ENCODE results near the gene LPCAT4.

LPCAT4 gene

GRCh38 chr15:34373951-34374350, 7.0 kb upstream of the LPCAT4 start:
- Mint-ChIP-seq H3K9me3 (peaks cover 1% of the 10 kb centered on the region), H3K27ac (no peak overlapping the region), H3K4me1 (peaks cover 5% of the 10 kb centered on the region), H3K36me3 (peaks cover 4% of the 10 kb centered on the region), H3K4me3 (no peak overlapping the region), H3K27me3 (no peaks in the 10 kb centered on the region)
- ATAC-seq (ENCODE audit: low read depth) (no peak), DNase-seq (ENCODE audit: low spot score in 2 of 2) (no peak)

GRCh38 chr15:34370643-34371042, 3.6 kb upstream of the LPCAT4 start:
- H3K27ac Mint-ChIP-seq, result no peak overlapping the region
- DNase-seq (ENCODE audit: low spot score in 2 of 2) (no peak), ATAC-seq (ENCODE audit: low read depth) (no peak)
- peaks cover 4% of the 10 kb centered on the region for H3K36me3 Mint-ChIP-seq
- no peak overlapping the region for H3K4me3 Mint-ChIP-seq
- peaks cover 24% of the 10 kb centered on the region for H3K4me1 Mint-ChIP-seq
- H3K27me3 Mint-ChIP-seq, result no peaks in the 10 kb centered on the region
- H3K9me3 Mint-ChIP-seq, result peaks cover 1% of the 10 kb centered on the region

GRCh38 chr15:34370129-34370528, 3.1 kb upstream of the LPCAT4 start:
- Mint-ChIP-seq H3K4me3 (no peak overlapping the region), H3K9me3 (peaks cover 1% of the 10 kb centered on the region), H3K36me3 (peaks cover 4% of the 10 kb centered on the region), H3K27me3 (no peaks in the 10 kb centered on the region), H3K4me1 (peaks cover 27% of the 10 kb centered on the region), H3K27ac (peak overlapping the region; percentile 53)
- ATAC-seq (ENCODE audit: low read depth) (no peak), DNase-seq (ENCODE audit: low spot score in 2 of 2) (no peak)

GRCh38 chr15:34366271-34367065, 528 bp downstream of the LPCAT4 start:
- peaks cover 36% of the 10 kb centered on the region for H3K4me1 Mint-ChIP-seq
- peak overlapping the region; percentile 96 for H3K4me3 Mint-ChIP-seq

GRCh38 chr15:34365836-34366235, 1.2 kb downstream of the LPCAT4 start:
- H3K4me3 Mint-ChIP-seq, result peak overlapping the region; percentile 96
- H3K9me3 Mint-ChIP-seq, result no peaks in the 10 kb centered on the region
- ATAC-seq (ENCODE audit: low read depth) (no peak), DNase-seq (ENCODE audit: low spot score in 2 of 2) (no peak)
- peak overlapping the region; percentile 84 for H3K27ac Mint-ChIP-seq
- H3K36me3 Mint-ChIP-seq, result peaks cover 11% of the 10 kb centered on the region
- H3K4me1 Mint-ChIP-seq, result peaks cover 36% of the 10 kb centered on the region
- no peaks in the 10 kb centered on the region for H3K27me3 Mint-ChIP-seq

More at GRCh38 chr15:34366271-34367065, 528 bp downstream of the LPCAT4 start:
- Mint-ChIP-seq H3K27me3 (no peaks in the 10 kb centered on the region), H3K27ac (peak overlapping the region; percentile 84), H3K36me3 (peaks cover 8% of the 10 kb centered on the region), H3K9me3 (peaks cover under 1% of the 10 kb centered on the region)
- DNase-seq (ENCODE audit: low spot score in 2 of 2) (no peak), ATAC-seq (ENCODE audit: low read depth) (no peak)

- ATAC-seq (ENCODE audit: low read depth), result no peak
- H3K4me1 Mint-ChIP-seq, result peaks cover 36% of the 10 kb centered on the region
- DNase-seq (ENCODE audit: low spot score in 2 of 2), result no peak
- no peaks in the 10 kb centered on the region for H3K9me3 Mint-ChIP-seq
- H3K36me3 Mint-ChIP-seq, result peaks cover 11% of the 10 kb centered on the region
- H3K4me3 Mint-ChIP-seq, result peak overlapping the region; percentile 96
- H3K27me3 Mint-ChIP-seq, result no peaks in the 10 kb centered on the region
- H3K27ac Mint-ChIP-seq, result peak overlapping the region; percentile 20
Observed at GRCh38 chr15:34365091-34365825, 1.7 kb downstream of the LPCAT4 start.

- no peak overlapping the region for H3K4me3 Mint-ChIP-seq
- peaks cover 14% of the 10 kb centered on the region for H3K36me3 Mint-ChIP-seq
- peaks cover 31% of the 10 kb centered on the region for H3K4me1 Mint-ChIP-seq
- H3K9me3 Mint-ChIP-seq, result no peaks in the 10 kb centered on the region
- no peaks in the 10 kb centered on the region for H3K27me3 Mint-ChIP-seq
- DNase-seq (ENCODE audit: low spot score in 2 of 2) (no peak), ATAC-seq (ENCODE audit: low read depth) (no peak)
- no peak overlapping the region for H3K27ac Mint-ChIP-seq
Observed at GRCh38 chr15:34364041-34364440, 3.0 kb downstream of the LPCAT4 start.

GRCh38 chr15:34362047-34362773, 4.8 kb downstream of the LPCAT4 start:
- Mint-ChIP-seq H3K27ac (no peak overlapping the region), H3K4me3 (no peak overlapping the region), H3K9me3 (no peaks in the 10 kb centered on the region), H3K27me3 (no peaks in the 10 kb centered on the region), H3K4me1 (peaks cover 23% of the 10 kb centered on the region), H3K36me3 (peaks cover 23% of the 10 kb centered on the region)
- no peak for ATAC-seq (ENCODE audit: low read depth)
- DNase-seq (ENCODE audit: low spot score in 2 of 2), result no peak

GRCh38 chr15:34361278-34361677, 5.7 kb downstream of the LPCAT4 start:
- Mint-ChIP-seq H3K27ac (no peak overlapping the region), H3K9me3 (no peaks in the 10 kb centered on the region), H3K36me3 (peaks cover 23% of the 10 kb centered on the region), H3K27me3 (no peaks in the 10 kb centered on the region), H3K4me3 (no peak overlapping the region), H3K4me1 (peaks cover 18% of the 10 kb centered on the region)
- no peak for ATAC-seq (ENCODE audit: low read depth)
- no peak for DNase-seq (ENCODE audit: low spot score in 2 of 2)

- Mint-ChIP-seq H3K27ac (no peak overlapping the region), H3K4me3 (no peak overlapping the region), H3K36me3 (peaks cover 27% of the 10 kb centered on the region), H3K4me1 (peaks cover 9% of the 10 kb centered on the region), H3K9me3 (no peaks in the 10 kb centered on the region), H3K27me3 (no peaks in the 10 kb centered on the region)
- DNase-seq (ENCODE audit: low spot score in 2 of 2) (no peak), ATAC-seq (ENCODE audit: low read depth) (no peak)
Observed at GRCh38 chr15:34360298-34360697, 6.7 kb downstream of the LPCAT4 start.

GRCh38 chr15:34359416-34359815, 7.6 kb downstream of the LPCAT4 start:
- Mint-ChIP-seq H3K4me3 (no peak overlapping the region), H3K9me3 (no peaks in the 10 kb centered on the region), H3K27ac (no peak overlapping the region), H3K36me3 (peaks cover 27% of the 10 kb centered on the region), H3K27me3 (no peaks in the 10 kb centered on the region), H3K4me1 (peaks cover 6% of the 10 kb centered on the region)
- no peak for ATAC-seq (ENCODE audit: low read depth)
- DNase-seq (ENCODE audit: low spot score in 2 of 2), result no peak

- Mint-ChIP-seq H3K4me1 (peaks cover 6% of the 10 kb centered on the region), H3K36me3 (peaks cover 27% of the 10 kb centered on the region), H3K9me3 (no peaks in the 10 kb centered on the region), H3K4me3 (no peak overlapping the region), H3K27ac (no peak overlapping the region), H3K27me3 (no peaks in the 10 kb centered on the region)
- ATAC-seq (ENCODE audit: low read depth) (no peak), DNase-seq (ENCODE audit: low spot score in 2 of 2) (no peak)
Observed at GRCh38 chr15:34358948-34359347, 8.0 kb downstream of the LPCAT4 start.

- no peak overlapping the region for H3K27ac Mint-ChIP-seq
- peaks cover 4% of the 10 kb centered on the region for H3K4me1 Mint-ChIP-seq
- ATAC-seq (ENCODE audit: low read depth) (no peak), DNase-seq (ENCODE audit: low spot score in 2 of 2) (no peak)
- no peaks in the 10 kb centered on the region for H3K27me3 Mint-ChIP-seq
- H3K9me3 Mint-ChIP-seq, result no peaks in the 10 kb centered on the region
- peaks cover 27% of the 10 kb centered on the region for H3K36me3 Mint-ChIP-seq
- no peak overlapping the region for H3K4me3 Mint-ChIP-seq
Observed at GRCh38 chr15:34358367-34358766, 8.6 kb downstream of the LPCAT4 start.

- H3K4me1 Mint-ChIP-seq, result no peaks in the 10 kb centered on the region
- H3K27ac Mint-ChIP-seq, result no peak overlapping the region
- peaks cover 23% of the 10 kb centered on the region for H3K36me3 Mint-ChIP-seq
- DNase-seq (ENCODE audit: low spot score in 2 of 2), result no peak
- no peaks in the 10 kb centered on the region for H3K27me3 Mint-ChIP-seq
- no peak for ATAC-seq (ENCODE audit: low read depth)
- H3K4me3 Mint-ChIP-seq, result no peak overlapping the region
- no peaks in the 10 kb centered on the region for H3K9me3 Mint-ChIP-seq
Observed at GRCh38 chr15:34357653-34358052, 9.3 kb downstream of the LPCAT4 start.

Data from memory B cell (primary cell).